Gastrocnemius medialis (tissue), 4 donors: ENCODE data around the gene SLC9C1. TPM values are rescaled to one million over a fixed set of nuclear protein-coding genes. Genes with fewer than 3 reads are reported as not detected.

Experiments used
- ATAC-seq, 2 donors: fragments of 150-250 bp; one replicate each; pipeline ENCODE4 v1.9.1; 2016
- DNase-seq, 2 donors: peaks; one replicate each; pipeline ENCODE4 v3.0.0-alpha.2; 2019
- H3K27ac ChIP-seq, 4 donors: fragments of 200-600 bp; sonication (generic); 1 replicate in 1 of 4; 2 replicates in 3 of 4; pipeline ENCODE4 v1.5.1; 2016 to 2018; ENCODE audit warnings: mild to moderate bottlenecking in 2 of 4, moderate library complexity in 1 of 4
- H3K27me3 ChIP-seq, 3 donors: fragments of 200-600 bp; sonication (generic) in 2 of 3; 1 replicate in 1 of 3; 2 replicates in 2 of 3; pipeline versions ENCODE4 v1.5.1 to v1.6.0; 2016 to 2019; ENCODE audit warnings: mild to moderate bottlenecking in 1 of 3, moderate library complexity in 1 of 3
- H3K36me3 ChIP-seq, 2 donors: fragments of 200-600 bp; sonication (generic) in 1 of 2; one replicate each; pipeline ENCODE4 v1.5.1; 2017 to 2018
- H3K4me1 ChIP-seq, 2 donors: fragments of 200-600 bp; sonication (generic) in 1 of 2; one replicate each; pipeline ENCODE4 v1.5.1; 2016 to 2017; ENCODE audit warnings: mild to moderate bottlenecking in 2 of 2
- H3K4me3 ChIP-seq, 4 donors: fragments of 200-600 bp; sonication (generic) in 3 of 4; 1 replicate in 1 of 4; 2 replicates in 3 of 4; pipeline ENCODE4 v1.5.1; 2016 to 2019; ENCODE audit warnings: mild to moderate bottlenecking in 2 of 4
- H3K9me3 ChIP-seq, 3 donors: fragments of 200-600 bp; sonication (generic) in 2 of 3; 1 replicate in 1 of 3; 2 replicates in 2 of 3; pipeline ENCODE4 v1.5.1; 2016 to 2019
- POLR2A ChIP-seq, 2 donors: fragments of 450-650 bp; IDR thresholded peaks; one replicate each; pipeline ENCODE4 v1.6.1; 2017; ENCODE audit warnings: antibody characterized with exemption in 2 of 2, mild to moderate bottlenecking in 2 of 2, moderate library complexity in 2 of 2
- in situ Hi-C, 4 donors: fragments of 200-750 bp; cut with MboI; loops; one replicate each; pipeline versions ENCODE4 v1.15.0 to v1.8.0; 2017; ENCODE audit warnings: low sequenced_read_pairs in 4 of 4
- intact Hi-C: fragments of 100-400 bp; cut with DNase I; formaldehyde crosslinking; loops from one replicate; pipeline ENCODE4 v1.15.1; 2023; ENCODE audit warnings: low total_unique reads
- total RNA-seq, 4 donors: library from RNA; depleted of rRNA; stranded (reverse); fragments of >200 nt; gene quantifications; one replicate each; pipeline versions ENCODE4 v1.1.0 to v1.2.3, GENCODE V29; 2016
- TF ChIP-seq, protein P1 (sequence below), 5 experiments: fragments of 450-650 bp in 3 of 5; fragments of 200-600 bp in 2 of 5; sonication (generic) in 2 of 5; IDR thresholded peaks in 4 of 5; conservative IDR thresholded peaks in 1 of 5; 1 replicate in 4 of 5; 2 replicates in 1 of 5; pipeline ENCODE4 v1.5.1; 2016 to 2019; ENCODE audit warnings: antibody characterized with exemption in 5 of 5, mild to moderate bottlenecking in 3 of 5, moderate library complexity in 3 of 5

SLC9C1 gene
- total RNA-seq, 4 donors from 2014 or later = not detected

DNA sequence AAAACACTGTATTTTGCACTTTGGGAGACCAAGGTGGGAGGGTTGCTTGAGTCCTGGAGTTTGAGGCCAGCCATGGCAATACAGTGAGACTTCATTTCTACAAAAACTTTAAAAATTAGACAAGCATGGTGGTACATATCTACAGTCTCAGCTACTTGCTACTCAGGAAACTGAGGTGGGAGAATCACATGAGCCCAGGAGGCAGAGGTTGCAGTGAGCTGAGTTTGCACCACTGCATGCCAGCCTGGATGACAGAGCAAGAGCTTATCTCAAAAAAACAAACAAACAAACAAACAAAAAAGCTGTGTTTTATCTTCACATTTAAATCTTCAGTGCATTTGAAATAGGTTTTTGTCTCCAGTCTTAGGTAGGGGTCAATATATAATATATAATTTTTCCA, 4.8 kb upstream of the SLC9C1 start:
- Histone ChIP-seq H3K27me3 (no peaks in the 10 kb centered on the region), H3K27ac (no peak overlapping the region), H3K36me3 (no peaks in the 10 kb centered on the region), H3K4me3 (no peak overlapping the region), H3K4me1 (peaks cover 0 to 3% of the 10 kb centered on the region in 2 donors), H3K9me3 (no peaks in the 10 kb centered on the region)
- TF ChIP-seq, protein P1, sequence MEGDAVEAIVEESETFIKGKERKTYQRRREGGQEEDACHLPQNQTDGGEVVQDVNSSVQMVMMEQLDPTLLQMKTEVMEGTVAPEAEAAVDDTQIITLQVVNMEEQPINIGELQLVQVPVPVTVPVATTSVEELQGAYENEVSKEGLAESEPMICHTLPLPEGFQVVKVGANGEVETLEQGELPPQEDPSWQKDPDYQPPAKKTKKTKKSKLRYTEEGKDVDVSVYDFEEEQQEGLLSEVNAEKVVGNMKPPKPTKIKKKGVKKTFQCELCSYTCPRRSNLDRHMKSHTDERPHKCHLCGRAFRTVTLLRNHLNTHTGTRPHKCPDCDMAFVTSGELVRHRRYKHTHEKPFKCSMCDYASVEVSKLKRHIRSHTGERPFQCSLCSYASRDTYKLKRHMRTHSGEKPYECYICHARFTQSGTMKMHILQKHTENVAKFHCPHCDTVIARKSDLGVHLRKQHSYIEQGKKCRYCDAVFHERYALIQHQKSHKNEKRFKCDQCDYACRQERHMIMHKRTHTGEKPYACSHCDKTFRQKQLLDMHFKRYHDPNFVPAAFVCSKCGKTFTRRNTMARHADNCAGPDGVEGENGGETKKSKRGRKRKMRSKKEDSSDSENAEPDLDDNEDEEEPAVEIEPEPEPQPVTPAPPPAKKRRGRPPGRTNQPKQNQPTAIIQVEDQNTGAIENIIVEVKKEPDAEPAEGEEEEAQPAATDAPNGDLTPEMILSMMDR (IDR thresholded peaks at IDR 0.05 in 4 of 5, conservative IDR thresholded peaks at IDR 0.05 in 1 of 5) = no peak
- no peak for TF ChIP-seq POLR2A (IDR thresholded peaks at IDR 0.05)
- intact Hi-C loops = no loop called here
- ATAC-seq = no peak
- in situ Hi-C loops = loop anchor here in 1 of 4 donors (25.0 kb wide), 1 partner anchor 214 kb away; no protein-coding TSS in a partner anchor
- no peak for DNase-seq

DNA sequence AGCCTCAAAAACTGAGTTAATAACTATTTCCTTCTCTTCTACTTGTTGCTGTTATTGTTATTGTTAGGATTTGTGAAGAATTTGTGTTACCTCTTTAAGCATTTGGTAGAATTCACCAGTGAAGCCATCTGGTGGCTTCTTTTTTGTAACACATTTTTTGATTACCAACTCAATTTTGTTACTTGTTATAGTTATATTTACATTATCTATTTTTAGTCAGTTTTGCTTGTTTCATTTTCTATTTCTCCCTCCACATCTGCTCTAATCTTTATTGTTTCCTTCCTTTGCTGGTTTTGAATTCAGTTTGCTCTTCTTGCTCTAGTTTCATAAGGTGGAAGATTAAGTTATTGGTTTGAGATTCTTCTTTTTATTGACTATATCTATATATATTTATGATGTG, 3.7 kb upstream of the SLC9C1 start:
- in situ Hi-C loops (loop anchor here in 1 of 4 donors (25.0 kb wide), 1 partner anchor 215 kb away; no protein-coding TSS in a partner anchor), intact Hi-C loops (no loop called here)
- no peaks in the 10 kb centered on the region for H3K36me3 ChIP-seq
- DNase-seq (no peak), ATAC-seq (no peak)
- H3K4me3 ChIP-seq = no peak overlapping the region
- TF ChIP-seq, protein P1 (IDR thresholded peaks at IDR 0.05 in 4 of 5, conservative IDR thresholded peaks at IDR 0.05 in 1 of 5) = no peak
- TF ChIP-seq POLR2A (IDR thresholded peaks at IDR 0.05) = no peak
- H3K4me1 ChIP-seq = peaks cover 0 to 3% of the 10 kb centered on the region in 2 donors
- H3K9me3 ChIP-seq = no peaks in the 10 kb centered on the region
- no peaks in the 10 kb centered on the region for H3K27me3 ChIP-seq
- H3K27ac ChIP-seq = no peak overlapping the region

DNA sequence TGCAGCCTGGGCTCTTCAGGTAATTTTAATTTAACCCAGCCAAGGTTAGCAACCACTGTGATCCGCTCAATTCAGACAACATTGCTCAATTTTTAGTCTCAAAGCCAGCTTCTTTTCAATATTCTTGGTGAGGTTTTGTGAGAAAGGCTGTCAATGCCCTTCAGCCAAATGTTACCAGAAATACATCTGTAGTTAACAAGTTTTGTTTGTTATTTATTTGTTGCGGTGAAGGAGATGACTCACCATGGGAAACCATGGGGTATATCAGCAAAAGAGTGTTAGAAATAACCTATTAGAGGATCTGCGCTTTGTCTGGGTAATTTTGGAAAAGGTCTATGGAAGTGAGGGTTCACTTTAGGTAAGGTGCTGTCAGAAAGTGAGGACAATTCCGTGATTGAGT, 5.0 kb downstream of the SLC9C1 start:
- in situ Hi-C loops = loop anchor here in 1 of 4 donors (25.0 kb wide), 1 partner anchor 223 kb away; no protein-coding TSS in a partner anchor
- H3K9me3 ChIP-seq = no peaks in the 10 kb centered on the region
- TF ChIP-seq, protein P1 (IDR thresholded peaks at IDR 0.05 in 4 of 5, conservative IDR thresholded peaks at IDR 0.05 in 1 of 5) = no peak
- no peak for TF ChIP-seq POLR2A (IDR thresholded peaks at IDR 0.05)
- H3K4me1 ChIP-seq = no peaks in the 10 kb centered on the region
- intact Hi-C loops = no loop called here
- H3K27me3 ChIP-seq = no peaks in the 10 kb centered on the region
- no peak overlapping the region for H3K4me3 ChIP-seq
- no peak for DNase-seq
- ATAC-seq = no peak
- no peaks in the 10 kb centered on the region for H3K36me3 ChIP-seq
- H3K27ac ChIP-seq = no peak overlapping the region

DNA sequence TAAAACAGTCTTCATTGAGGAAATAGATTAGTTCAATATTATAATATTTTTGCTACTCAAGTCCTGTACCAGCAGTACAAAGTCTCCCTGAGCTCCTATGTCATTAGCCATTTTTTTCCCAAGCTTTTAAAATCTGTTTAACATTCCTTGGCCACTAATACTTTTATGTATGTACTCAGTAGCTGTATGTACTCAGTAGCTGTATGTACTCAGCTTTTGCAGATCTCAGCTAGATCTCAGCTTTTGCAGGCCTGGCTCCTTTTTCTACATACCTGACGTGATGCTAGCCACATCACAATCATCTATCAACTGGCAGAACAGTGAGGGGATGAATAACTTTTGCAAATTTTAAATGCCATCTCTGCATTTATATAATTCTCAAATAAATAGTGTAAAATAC, 13.8 kb downstream of the SLC9C1 start:
- Histone ChIP-seq H3K4me1 (no peaks in the 10 kb centered on the region), H3K9me3 (no peaks in the 10 kb centered on the region), H3K27me3 (no peaks in the 10 kb centered on the region), H3K4me3 (no peak overlapping the region), H3K27ac (no peak overlapping the region), H3K36me3 (no peaks in the 10 kb centered on the region)
- TF ChIP-seq POLR2A (IDR thresholded peaks at IDR 0.05) = no peak
- in situ Hi-C loops = loop anchor here in 1 of 4 donors (25.0 kb wide), 1 partner anchor 232 kb away; no protein-coding TSS in a partner anchor
- DNase-seq (no peak), ATAC-seq (no peak)
- intact Hi-C loops = no loop called here

DNA sequence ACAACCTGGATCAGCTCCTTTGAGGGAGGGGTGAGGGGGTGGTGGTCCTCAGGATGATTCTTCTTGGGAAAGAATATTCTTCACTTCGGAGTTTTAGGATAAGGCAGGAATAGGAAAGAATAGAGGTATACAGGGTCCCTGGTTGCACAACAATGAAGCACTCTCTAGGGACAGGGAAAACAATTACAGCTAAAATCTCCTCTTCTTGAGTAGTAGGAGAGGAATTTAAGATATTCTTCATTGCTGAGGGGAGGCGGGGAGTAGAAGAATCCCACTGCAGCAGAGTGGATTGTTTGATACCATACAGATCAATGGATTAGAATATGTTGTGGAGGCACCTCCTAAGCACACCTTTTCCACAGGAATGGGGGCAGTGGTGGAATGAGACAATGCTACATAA, 20.5 kb downstream of the SLC9C1 start:
- no peak for DNase-seq
- TF ChIP-seq POLR2A (IDR thresholded peaks at IDR 0.05) = no peak
- TF ChIP-seq, protein P1 (IDR thresholded peaks at IDR 0.05 in 4 of 5, conservative IDR thresholded peaks at IDR 0.05 in 1 of 5) = no peak
- no peaks in the 10 kb centered on the region for H3K27me3 ChIP-seq
- ATAC-seq = no peak
- intact Hi-C loops = no loop called here
- no peaks in the 10 kb centered on the region for H3K9me3 ChIP-seq
- no peaks in the 10 kb centered on the region for H3K36me3 ChIP-seq
- in situ Hi-C loops = no loop called here
- H3K27ac ChIP-seq = no peak overlapping the region
- no peaks in the 10 kb centered on the region for H3K4me1 ChIP-seq
- no peak overlapping the region for H3K4me3 ChIP-seq
